ENCODE data around the gene AGER. TPM values are rescaled to one million over a fixed set of nuclear protein-coding genes. Genes with fewer than 3 reads are reported as not detected.
"Not testable (repeated sequence)": the region's sequence is repeated elsewhere in the genome, so short reads cannot be mapped to it uniquely, and the experiment has no call there.

The AGER gene
- total RNA-seq (2014; rRNA removed; shearing (Covaris generic)), result 0.41 TPM in 1 of 2 replicates, not detected in the other

DNA sequence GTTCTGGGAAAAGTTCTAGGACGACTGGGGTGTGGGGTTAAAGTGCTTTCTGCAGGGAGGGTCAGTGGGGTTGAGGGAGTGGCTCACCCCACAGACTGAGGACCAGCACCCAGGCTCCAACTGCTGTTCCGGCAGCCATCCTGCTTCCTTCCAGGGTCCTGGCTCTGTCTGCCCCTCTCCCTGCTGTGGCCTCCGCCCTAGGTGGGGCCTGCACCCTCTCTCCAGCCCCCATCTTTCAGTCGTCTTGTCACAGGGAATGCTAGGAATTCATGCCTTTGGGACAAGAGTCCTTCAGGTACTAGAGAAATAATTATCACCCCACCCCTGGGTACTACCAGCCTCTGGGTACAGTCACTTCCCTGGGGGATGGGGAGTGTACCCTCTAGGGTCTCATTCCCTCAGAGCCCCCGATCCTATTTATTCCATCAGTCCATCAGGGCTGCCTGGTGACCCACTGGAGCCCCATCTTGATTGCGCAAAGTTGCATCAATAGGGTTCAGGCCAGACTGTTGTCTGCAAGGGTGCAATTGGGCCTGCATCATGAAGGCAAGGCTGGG is at the start of gene AGER:
Gene AGER, minus strand, starts transcription at position 170 of the 557 bp plus-strand sequence. Its CDS starts 31 bp downstream, at position 139.
- no peak for DNase-seq (ENCODE audit: low spot score)

DNA sequence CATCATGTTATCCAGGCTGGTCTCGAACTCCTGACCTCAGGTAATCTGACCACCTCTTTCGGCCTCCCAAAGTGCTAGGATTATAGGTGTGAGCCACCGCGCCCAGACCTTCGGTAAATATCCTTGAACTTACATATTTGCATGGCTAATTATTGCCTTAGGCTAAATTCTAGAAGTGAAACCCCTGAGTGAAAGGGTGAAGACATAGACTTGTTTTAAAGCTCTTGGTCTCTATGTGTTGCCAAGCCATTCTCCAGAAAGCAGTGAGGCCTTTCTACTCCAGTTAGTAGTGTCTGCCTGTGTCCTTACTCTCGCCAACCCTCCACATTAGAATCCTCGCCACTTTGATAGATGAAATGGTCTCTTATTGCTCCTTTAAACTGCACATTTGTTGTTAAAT is 42.4 kb upstream of the AGER start:
- no peak for DNase-seq (ENCODE audit: low spot score)

DNA sequence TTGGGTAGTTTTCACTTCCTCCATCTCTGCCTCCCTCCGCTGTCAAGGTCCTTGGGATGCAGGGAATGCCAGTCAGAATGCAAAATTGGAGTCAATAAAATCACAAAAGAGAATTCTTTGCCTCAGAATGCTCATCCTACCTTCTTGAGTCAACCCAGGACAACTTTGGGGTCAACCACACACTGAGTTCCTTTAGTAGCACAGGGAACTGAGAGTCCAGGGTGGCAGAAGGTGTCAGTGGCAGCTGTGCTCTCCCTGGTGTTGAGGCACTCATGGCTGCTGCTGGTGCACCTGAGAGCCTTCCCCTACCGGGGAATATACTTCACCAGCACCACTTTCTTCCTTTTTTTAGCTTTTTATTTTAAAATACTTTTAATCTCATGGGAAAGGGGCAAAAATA is 40.6 kb upstream of the AGER start:
- no peak for DNase-seq (ENCODE audit: low spot score)

DNA sequence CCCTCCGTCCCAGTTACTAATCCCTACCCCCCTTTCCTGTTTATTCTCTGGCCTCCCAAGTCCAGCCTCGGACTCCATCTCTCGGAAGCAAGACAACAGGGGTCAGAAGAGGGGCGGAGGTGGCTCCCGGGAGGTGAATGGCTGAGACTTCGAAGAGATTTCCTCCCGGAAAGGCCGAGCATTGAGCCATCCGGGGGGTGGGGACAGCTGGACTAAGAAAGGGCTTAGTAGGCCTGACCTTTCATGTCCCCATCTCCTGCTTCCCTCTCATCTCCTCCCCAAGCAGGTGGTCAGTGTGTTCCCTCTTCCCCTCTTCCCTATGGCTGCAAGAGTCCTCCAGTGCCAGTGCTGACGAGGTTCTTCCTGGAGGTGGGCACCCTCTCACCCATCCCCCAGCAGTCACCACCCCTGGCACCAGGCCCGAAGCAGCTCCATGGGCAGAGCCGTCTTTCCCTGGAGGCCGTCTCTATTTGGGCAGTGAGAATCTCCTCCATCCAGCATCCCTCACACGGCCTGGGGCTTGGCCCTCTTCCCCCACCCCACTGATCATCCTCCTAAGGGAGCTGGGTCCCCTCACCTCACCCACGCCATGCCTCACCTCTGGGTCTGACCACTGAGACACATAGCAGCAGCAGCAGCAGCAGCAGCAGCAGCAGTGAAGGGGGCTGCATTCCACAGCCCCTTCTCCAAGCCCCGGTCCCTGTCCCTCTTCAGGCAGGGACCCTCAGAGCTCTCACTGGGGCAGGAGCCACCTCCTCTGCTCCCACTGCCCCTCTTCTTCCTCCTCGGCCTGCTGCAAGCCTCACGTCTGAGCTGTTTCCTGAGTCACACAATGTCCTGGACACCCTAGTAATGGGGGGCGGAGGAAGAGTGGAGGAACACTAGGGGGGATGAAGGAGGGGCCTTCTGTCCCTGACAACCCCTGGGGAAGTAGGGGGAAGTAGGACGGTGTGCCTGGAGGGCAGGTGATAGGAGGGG is 39.5 kb upstream of the AGER start, which contains the start of gene NOTCH4:
Gene NOTCH4, minus strand, starts transcription at position 810 of the 978 bp plus-strand sequence. Its CDS starts 139 bp downstream, at position 671.
- no peak for DNase-seq (ENCODE audit: low spot score)

DNA sequence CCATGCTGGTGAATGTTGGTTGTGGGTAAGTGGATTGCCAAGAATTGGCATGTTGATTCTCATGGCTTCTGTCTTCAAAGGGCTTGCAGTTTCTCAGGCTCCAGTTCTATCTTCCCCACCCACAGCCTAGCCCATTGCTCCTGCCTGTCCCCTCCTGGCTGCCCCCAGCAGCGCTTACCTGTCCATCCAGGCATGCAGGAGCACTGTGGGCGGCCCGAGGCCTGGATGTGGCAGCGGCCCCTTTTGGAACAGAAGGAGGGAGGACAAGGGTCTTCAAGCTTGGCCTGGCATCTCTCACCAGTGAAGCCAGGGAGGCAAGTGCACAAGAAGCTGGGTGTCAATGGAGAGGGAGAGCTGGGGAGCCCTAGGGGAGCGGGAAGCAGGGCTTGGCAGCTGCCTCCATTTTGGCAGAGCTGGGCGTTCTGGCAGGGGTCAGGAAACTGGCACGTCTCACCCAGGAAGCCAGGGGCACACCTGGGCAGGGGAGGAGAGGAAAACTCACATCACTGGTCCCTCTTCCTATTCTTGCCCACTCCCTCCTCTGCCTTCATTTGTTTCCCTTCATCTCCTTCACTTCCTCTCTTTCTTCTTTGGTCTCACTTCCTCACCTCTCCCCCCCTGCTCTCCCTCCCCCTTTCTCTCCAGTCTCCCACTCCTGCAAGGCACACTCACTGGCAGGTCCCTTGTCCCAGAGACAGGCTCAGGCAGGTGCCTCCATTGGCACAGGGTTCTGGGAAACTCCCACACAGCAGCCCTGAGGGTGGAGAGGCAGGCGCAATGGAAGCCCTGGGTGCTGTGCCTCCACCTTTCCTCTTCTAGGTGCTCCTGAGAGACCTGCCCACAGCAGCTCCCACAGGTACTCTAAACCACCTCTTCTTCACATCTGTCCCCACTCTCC is 38.5 kb upstream of the AGER start:
- DNase-seq (ENCODE audit: low spot score), result no peak

DNA sequence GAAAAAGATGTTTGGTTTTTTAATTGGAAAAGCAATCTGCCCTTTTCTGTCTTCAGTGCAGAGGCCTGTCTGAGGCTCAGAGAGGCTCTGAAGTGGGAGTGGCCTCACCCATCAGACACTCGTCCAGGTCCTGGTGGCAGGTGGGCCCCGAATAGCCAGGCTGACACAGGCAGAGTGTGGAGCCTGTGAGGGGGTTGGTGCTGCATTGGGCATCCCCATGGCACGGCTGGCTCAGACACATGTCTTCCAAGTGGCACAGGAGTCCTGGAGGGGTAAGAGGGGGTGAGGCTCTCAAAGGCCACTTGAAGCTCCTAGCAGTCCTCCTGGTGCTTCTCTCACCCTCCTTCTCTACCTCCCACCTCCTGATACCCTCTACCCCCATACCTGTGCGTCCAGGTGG is 36.0 kb upstream of the AGER start:
- DNase-seq (ENCODE audit: low spot score), result no peak

DNA sequence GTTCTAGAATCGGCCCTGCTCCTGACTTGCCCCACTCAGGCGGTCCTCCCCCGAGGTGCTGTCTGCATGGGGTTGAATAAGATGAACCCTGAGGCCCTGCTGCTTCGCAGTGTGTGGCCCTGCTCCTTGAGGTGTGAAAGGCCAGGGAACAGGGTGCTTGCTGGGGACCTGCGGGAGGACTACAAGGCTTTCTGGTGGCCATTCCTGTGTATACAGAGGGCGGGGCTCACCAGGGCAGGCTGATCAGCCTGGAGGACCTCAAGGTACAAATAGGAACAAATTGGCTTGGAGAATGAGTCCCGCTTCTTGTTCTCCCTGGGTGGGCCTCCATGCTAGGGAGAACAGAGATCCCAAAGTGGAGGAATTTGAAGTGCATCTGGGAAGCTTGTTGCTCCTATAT is 34.1 kb upstream of the AGER start:
- DNase-seq (ENCODE audit: low spot score), result no peak

DNA sequence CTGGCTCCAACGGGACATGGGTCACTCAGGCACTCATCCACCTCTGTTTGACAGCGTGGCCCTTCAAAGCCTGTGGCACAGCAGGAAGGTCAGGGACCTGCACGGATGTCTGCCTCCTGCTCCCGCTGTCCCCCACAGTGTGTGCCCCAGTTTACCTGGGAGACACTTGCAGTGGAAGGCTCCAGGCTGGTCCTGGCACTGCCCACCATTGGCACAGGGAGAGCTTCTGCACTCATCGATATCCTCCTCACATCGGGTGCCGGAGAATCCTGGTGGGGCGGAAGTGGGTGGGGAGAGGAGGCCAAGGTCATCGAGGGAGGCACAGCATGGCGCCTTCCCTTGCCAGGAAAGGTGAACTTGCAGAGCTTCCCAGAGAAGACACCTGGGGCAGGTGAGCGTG is 32.9 kb upstream of the AGER start:
- no peak for DNase-seq (ENCODE audit: low spot score)

DNA sequence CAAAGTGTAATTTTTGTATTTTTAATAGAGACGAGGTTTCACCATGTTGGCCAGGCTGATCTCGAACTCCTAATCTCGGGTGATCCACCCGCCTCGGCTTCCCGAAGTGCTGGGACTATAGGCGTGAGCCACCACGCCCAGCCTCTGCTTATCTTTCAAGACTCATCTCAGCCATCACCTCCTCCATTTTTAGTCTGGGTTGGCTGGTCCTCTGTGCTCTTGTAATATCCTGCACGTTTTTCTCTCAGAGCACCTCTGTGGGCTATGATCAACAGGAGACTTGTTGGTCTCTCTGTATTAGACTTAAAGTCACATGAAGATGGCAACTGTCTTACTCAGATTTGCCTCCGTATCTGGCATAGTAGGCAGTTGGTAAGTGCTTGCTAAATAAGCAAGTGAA is 32.2 kb upstream of the AGER start:
- no peak for DNase-seq (ENCODE audit: low spot score)

DNA sequence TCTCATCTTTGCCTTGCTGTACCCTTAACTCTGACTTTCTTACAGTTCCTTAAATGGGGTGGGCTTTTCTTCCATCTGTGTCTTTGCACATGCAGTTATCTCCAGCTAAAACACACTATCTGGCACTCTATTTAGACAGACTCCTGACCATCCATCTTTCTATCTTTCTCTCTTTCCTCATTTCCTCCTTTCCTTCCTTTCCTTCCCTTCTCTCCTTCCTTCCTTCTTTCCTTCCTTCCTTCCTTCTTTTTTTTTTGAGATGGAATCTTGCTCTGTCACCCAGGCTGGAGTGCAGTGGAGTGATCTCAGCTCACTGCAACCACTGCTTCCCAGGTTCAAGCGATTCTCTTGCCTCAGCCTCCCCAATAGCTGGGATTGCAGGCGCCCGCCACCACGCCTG is 31.6 kb upstream of the AGER start:
- DNase-seq (ENCODE audit: low spot score), result no peak

DNA sequence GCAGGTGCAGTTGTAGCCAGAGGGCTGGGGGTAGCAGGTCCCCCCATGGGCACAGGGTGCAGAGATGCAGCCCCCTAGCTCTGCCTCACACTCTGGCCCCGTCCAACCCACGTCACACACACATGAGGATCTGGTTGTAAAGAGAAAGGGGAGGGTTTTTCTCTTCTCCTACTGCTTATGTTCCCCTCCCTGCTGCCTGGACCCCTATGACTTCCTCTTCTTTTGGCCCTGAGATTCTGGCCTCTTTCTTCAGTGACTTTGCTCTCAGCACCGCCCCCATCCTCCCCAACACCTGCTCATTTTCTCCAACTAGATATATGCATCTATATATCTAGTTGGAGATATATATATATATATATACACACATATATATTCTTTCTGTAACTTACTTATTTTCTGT is 30.1 kb upstream of the AGER start:
- no peak for DNase-seq (ENCODE audit: low spot score)

DNA sequence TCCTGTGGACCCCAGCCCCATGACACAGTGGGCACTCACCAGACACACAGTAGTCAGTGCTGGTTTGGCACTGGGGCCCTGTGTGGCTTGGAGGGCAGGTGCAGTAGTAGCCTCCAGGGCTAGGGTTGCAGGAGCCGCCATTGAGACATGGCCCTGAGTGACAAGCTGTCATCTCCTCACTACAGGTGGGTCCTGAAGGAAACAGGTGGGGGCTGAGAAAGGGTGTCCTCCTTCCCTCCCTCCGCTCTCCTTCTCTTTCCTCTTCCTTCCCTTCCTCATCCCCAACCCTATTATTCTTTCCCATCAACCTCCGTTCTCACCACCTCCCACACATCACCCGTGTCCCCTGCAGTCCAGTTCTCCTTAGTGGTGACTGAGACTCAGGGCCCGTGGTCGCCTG is 29.6 kb upstream of the AGER start:
- DNase-seq (ENCODE audit: low spot score), result no peak

DNA sequence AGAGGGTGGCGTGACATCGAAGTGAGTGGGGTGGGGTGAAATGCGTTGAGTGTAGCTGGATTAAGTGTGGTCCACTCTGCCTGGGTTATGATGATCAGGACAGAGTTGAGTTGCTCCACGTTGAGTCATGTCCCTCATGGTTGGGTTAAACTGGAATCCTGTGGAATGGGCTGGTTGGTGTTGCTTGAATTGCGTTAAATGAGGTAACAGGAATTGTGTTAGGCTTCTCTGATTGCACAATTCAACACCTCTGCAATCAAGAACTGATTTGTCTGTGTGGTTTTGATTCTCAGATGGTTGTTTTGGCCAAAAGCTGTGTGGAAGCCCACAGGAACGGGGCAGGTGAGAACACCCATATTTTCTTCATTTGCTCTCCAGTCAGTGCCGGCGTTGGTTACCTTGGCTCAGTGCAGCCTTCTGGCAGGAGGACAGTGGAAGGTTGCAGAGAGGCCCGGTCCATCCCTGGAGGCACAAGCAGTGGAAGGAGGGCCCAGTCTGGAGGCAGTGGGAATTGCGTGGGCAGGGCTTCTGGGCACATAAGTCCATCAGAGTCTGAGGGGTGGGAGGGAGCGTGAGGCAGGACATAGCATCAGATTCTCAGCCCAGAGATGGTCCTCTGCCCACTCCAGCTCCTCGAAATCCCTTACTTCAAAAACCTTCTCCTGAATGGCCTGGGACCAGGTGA is 28.2 kb upstream of the AGER start:
- DNase-seq (ENCODE audit: low spot score), result no peak

DNA sequence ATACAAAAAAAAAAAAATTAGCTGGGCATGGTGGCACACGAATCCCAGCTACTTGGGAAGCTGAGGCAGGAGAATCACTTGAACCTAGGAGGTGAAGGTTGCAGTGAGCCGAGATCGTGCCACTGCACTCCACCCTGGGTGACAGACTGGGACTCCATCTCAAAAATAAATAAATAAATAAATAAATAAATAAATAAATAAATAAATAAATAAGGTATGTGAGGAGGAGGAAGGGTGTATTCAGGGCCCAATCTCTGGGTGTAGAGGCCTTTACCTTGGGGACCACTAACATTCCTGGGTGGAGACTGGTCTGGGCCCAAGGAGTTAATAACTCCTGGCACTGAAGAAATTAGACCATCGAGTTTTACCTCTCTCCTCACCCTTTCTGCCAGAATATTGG is 27.4 kb upstream of the AGER start:
- DNase-seq (ENCODE audit: low spot score), result not testable (repeated sequence)

DNA sequence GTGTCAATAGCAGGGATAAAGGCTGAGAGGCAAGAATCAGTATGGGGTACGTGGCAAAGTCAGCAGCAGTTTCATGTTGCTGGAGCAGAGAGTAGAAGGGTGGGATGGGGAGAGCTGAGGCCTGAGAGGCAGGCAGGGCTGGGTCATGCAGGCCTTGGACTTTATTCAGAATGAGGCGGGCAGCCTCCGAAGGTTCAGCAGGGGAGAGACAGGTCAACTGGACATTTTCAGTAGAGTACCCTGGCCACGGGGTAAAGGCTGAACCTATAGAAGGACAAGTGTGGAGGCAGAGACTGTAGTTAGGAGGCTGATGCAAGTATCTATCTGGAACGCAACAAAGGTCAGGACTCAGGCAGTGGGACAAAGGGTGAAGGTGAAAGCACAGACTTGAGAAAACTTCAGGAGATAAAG is 26.1 kb upstream of the AGER start:
- no peak for DNase-seq (ENCODE audit: low spot score)

DNA sequence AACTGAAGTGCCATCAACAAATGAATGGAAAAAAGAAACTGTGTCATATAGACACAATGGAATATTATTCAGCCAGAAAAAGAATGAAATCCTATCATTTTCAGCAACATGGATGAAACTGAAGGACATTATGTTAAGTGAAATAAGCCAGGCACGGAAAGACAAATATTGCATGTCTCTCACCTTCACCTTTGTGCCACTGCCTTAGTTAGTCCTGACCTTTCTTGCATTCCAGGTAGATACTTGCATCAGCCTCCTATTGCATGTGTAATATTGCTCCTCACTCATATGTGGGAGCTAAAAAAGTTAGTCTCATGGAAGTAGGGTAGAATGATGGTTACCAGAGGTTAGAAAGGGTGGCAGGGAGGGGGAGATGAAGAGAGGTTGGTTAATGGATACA is 24.9 kb upstream of the AGER start:
- no peak for DNase-seq (ENCODE audit: low spot score)

DNA sequence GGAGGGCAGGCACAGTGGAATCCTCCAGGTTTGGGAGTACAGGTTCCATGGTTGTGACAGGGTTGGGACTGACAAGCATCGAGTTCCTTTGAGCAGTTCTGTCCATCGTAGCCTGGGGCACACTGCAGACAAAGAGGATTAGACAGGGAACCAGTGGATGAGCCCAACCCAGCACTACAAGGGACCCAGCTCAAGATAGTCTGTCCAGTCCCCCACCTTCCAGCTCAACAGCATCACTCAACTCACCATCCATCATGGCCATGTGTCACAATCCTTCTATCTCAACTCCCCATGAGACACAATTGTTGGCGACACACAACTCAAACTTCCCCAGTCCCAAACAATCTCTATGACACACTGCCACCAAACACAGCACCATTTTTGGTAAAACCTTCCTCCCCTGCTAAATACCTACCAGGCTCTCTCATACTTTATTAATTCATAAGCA is 20.2 kb upstream of the AGER start:
- DNase-seq (ENCODE audit: low spot score), result no peak

DNA sequence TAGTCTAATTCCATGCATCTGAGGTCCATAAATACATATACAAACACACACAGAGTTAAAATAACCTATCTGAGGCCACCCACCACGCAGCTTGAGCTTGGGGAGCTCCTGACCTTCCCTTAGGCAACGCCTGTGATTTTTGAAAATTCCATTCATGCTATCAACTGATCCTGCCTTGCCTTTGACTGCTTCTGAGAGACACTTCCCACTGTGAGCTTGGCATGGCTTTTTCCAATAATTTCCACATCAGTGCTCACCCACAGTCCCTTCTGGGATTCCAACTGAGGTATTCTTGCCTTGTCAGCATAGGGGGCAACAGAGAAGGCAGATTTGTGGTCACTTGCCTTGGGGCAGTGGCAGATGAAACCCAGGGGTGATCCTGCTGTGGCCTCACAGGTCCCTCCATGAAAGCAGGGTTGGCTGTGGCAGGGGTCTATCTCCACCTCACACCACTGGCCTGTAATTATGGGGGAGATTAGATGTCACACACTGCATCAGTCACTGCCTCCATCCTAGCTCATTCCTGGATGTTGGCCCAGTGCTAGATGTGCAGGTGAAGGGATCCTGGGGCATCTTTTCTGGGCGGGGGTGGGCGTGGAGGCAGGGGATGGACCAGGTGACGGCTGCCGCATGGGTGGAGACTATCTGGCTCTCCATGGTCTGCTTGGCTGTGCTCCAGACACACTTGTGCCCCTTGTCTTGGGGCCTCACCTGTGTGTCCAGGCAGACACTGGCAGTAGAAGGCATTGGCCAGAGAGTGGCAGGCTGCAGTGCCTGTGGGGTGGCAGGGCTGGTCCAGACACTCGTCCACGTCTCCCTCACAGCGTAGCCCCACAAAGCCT is 19.6 kb upstream of the AGER start:
- DNase-seq (ENCODE audit: low spot score), result no peak

DNA sequence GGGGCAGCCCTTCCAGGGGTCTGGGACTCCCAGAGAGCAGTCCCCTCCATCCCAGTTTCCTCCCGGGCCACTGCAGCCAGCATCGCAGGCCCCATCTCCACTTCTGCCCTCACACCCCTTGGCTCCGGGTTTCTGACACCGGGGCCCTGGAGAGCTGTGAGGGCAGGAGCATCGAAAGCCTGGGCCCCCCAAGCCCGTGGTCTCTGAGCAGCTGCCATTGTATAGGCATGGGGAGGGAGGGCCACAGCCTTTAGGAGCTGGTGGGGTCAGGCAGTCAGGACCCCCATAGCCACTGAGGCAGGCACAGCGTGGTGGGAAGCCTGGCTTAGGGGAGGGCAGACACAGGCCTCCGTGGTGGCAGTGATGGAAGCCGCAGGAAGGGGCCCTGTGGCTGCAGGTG is 18.1 kb upstream of the AGER start:
- DNase-seq (ENCODE audit: low spot score), result no peak

DNA sequence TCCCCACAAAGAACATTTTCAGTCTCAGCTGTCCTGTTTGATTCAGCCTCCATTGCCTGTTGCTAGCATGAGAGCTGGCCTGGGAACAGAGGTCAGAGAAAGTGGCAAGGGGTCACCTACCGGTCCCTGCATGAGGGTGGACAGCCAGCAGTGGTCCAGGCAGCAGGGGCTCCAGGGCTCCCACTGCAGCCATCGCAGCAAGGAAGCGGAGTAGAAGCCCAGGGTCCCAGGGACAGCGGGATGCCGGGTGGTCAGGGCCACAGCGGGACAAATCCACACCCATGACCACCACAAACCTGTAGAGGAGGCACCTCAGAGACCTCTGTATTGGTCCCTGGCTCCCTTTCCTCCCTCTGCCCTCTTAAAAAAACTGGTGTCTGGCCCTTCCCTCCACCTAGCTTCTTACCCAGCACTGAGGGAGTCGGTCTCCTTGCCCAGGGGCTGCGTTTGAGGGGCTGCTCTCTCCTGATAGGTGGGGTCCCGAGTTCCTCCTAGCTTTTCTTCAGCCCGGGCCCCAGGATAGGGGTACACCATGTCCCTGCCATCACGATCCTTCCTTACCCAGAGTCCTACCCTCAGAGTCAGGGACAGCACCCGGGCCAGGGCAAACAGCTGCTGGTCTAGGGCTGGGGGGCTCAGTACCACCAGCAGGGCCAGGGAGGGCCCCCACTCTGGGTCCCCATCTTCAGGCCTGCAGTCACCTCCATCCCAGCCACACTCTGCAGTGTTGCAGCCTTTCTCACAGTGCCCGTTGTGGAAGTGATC is 16.8 kb upstream of the AGER start:
- no peak for DNase-seq (ENCODE audit: low spot score)

All from H4 (cell line).